GM19395 (cell line): ENCODE results near the gene FBXW10.
"Not testable (repeated sequence)": the region's sequence is repeated elsewhere in the genome, so short reads cannot be mapped to it uniquely, and the experiment has no call there.

Experiments used
- ATAC-seq: cut with Tn5 transposase; IDR thresholded peaks from one replicate; pipeline ENCODE4 v1.9.1; 2021; ENCODE audit warnings: mild to moderate bottlenecking, moderate library complexity; ENCODE audit not compliant: unreplicated experiment

Gene FBXW10

DNA sequence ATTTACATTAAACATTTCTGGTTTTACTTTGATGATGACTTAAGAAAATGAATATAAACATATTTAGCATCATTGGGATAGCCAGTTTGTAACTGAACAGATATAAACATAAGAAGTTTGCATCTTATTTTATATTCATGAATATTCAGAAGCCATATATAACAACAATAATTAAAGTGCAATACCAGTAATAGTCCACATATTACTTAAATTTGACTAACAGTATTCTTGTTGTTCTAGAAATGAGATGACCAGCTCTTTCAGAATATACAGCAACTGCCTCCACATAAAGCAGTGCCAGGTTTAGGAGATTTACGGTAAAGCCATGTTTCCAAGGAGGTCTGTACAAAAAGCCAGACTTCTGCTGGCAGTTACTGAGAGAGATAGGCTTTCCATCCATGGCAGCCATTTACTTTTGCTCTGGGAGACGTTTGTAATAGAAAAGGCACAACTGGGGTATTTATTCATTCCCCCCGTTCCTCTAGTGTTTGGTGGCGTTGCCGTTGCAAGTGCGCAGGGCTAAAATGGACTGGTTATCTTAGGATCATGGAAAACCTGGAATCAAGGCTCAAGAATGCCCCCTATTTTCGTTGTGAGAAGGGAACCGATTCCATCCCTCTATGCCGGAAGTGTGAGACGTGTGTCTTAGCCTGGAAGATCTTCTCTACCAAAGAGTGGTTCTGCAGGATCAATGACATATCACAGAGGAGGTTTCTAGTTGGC lies at the start of gene FBXW10:
Gene FBXW10, plus strand, starts transcription at position 356 of the 723 bp plus-strand sequence. Its CDS starts 191 bp downstream, at position 547.
- not testable (repeated sequence) for ATAC-seq

DNA sequence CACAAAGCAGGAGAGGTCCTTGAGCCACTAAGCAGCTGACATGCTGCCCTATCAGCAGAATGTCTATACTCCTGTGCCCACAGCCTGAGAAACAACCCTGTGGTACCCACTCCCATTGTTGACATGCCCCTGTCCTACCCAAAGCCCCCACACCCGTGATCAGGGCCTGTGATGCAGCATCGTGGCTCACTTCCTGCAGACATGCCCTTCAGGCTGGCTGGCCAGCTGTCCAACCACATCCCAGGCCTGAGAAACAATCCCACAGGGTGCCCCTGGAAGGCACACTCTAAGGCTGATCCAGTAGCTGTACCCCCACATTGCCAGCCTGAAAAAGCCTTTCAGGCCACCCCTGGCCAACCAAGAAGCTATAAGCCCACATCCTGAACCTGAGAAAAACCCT lies 48.7 kb upstream of the FBXW10 start:
- ATAC-seq: not testable (repeated sequence)

DNA sequence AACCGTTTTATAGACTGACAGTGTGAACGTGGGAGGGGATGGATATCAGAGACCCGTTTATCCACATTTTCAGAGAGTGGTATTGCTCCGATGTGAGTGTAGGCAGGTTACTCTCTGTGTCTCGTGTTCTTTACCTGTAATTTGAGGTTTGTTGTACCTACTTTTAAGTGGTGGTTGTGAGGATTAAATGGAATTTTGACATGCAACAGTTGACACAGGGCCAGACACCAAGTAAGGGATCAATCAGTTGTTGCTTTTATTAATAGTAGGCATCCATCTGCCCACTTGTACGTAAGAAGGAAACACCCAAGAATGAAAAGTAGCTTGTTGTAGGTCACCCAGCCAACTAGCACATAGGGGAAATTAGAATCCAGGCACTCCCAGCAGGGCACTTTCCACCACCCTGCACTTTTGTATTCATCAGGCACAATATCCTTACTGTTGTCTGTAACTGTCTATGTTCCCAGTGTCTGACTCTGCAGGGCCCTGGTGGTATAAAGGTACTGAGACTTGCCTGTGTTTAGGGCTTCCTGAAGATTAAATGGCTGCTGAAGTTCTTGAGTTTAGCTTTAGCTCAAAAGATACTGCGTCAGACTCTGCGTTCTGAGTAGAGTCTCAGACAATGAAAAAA lies 45.3 kb upstream of the FBXW10 start:
- not testable (repeated sequence) for ATAC-seq

- not testable (repeated sequence) for ATAC-seq
Observed at GRCh38 chr17:18705955-18706354, 37.9 kb upstream of the FBXW10 start.

DNA sequence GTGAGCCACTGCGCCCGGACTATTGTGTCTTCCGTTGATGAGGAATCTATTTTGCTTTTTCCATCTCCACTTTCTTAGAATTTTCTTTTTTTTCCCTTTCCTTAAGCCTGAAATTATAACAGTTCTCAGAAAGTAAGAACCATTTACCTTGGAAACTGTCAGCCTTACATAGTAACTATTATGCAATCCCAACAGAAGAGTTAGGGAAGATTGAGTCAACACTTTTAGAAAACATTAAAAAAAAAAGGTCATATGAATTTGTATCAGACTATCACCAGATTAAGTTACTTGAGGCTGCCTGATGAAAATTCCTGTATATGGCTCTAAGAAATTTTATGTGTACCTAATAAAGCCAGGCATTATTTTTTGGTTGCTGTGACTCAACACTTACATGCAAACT lies 35.6 kb upstream of the FBXW10 start:
- not testable (repeated sequence) for ATAC-seq

GRCh38 chr17:18712354-18712999 lies 31.4 kb upstream of the FBXW10 start:
- not testable (repeated sequence) for ATAC-seq

DNA sequence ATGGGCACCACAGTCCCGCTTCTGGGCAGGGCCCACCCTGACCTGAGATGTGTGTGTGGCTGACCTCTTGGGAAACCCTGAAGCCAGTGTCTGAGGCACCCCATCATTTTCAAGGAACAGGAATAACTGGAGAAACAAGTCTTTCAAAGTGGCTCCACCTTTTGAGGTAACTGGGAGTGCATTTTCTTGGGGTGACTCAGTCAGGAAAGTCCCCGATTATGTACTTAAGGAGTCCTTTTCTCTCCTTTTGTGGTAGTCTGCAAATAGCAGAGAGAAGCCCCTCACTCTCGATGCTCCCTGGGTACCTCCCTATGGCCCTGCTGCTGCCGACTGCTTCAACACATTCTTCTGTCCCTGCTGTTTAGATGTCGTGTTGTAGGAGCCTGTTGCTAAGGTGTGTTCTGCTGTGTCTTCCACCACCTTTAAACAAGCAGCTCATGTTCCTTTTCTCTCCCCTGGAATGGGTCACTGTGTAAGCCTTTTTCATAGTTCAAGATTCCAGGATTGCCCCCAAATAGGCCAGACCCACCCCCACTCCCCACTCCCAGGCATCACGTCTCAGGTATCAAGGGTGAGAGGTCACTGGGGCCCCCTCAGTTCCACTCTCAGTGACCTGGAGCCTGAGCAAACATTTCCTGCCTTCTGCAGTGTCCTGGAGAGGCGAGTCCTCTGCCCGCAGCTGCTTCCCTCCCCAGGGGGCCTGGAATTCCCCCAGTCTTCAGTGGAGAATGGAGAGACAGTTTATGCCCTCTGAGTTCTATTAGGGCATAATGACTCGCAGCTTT lies 25.0 kb upstream of the FBXW10 start:
- ATAC-seq: not testable (repeated sequence)

GRCh38 chr17:18719428-18720110 lies 24.3 kb upstream of the FBXW10 start:
- not testable (repeated sequence) for ATAC-seq

GRCh38 chr17:18721775-18722547 lies 21.9 kb upstream of the FBXW10 start:
- ATAC-seq: not testable (repeated sequence)

DNA sequence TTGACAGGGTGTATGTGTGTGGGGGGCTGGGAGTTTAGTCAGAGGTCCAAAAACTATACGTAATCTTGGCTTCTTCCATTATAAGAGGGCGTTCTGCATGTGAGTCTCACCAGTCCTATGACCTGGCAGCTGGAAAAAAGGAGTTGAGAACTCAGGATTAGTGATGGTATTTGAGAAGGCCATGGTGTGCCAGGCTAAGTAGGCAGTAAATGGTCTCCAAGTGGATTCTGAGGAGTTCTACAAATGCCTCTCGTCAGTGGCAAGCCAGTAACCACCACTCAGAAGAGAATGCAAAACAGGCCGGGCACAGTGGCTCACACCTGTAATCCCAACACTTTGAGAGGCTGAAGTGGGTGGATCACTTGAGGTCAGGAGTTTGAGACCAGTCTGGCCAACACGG lies 21.2 kb upstream of the FBXW10 start:
- ATAC-seq: not testable (repeated sequence)

DNA sequence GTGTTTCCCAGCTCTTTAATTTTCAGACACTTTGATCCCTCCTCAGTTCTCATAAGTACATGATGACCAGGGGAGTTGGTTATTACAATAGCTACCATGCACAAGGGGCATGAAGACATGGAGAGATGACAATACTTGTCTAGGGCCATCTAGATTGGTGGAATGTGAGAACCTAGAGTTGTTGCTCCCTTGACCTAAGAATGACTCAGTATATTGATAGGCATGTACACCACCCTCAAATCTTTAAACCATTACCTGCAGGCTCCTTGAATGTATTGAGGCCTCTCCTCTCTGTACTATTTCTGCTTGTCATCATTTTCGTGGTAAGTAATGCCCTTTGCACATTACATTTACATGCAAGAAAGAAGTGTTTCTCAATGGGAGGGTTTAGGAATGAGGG lies 20.3 kb upstream of the FBXW10 start:
- ATAC-seq: not testable (repeated sequence)

DNA sequence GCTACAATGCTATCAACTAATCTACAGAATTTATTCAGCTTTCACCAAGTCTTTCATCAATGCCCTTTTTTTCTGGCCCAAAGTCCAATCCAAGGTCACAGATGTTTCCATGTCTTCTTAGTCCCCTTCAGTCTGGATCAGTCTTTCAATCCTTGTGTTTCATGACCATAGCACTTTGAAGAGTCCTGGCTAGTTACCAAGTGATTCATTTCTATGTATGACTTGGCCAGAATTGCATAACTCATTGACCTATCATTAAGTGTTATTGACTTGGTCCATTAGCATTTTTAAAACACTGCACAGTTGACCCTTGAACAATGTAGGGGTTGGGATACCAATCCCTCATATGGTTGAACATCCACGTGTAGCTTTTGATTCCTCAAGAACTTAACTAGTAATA lies 11.4 kb upstream of the FBXW10 start:
- ATAC-seq: not testable (repeated sequence)

- not testable (repeated sequence) for ATAC-seq
Observed at GRCh38 chr17:18733350-18733749, 10.5 kb upstream of the FBXW10 start.

GRCh38 chr17:18739616-18740391 lies 4.0 kb upstream of the FBXW10 start:
- ATAC-seq: not testable (repeated sequence)

- not testable (repeated sequence) for ATAC-seq
Observed at GRCh38 chr17:18741228-18741627, 2.6 kb upstream of the FBXW10 start.

GRCh38 chr17:18744726-18745125 lies 872 bp downstream of the FBXW10 start:
- not testable (repeated sequence) for ATAC-seq

- not testable (repeated sequence) for ATAC-seq
Observed at GRCh38 chr17:18746551-18746950, 2.7 kb downstream of the FBXW10 start.

DNA sequence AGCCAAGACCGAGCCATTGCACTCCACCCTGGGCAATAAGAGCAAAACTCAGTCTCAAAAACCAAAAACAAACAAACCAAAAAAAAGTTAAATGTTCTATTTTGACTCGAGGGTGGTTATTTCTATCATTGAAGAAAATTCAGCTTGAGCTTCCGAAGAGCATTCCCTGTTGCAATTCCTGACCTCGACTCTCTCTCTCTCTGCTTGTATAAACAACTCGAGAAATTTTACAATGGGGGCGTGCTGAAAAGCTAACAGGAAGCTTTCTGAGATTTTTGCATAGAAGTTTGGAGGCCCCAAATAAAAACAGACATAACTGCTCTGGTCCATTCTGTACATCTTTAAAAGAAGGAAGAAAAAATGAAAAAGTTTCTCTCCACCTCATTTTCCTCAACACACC lies 3.6 kb downstream of the FBXW10 start:
- ATAC-seq: not testable (repeated sequence)

GRCh38 chr17:18750242-18750641 lies 6.4 kb downstream of the FBXW10 start:
- ATAC-seq: not testable (repeated sequence)
